Fibroblast of lung (primary cell): ENCODE data around the gene CETN2. TPM values are rescaled to one million over a fixed set of nuclear protein-coding genes. Genes with fewer than 3 reads are reported as not detected.
A peak's percentile ranks its signal among the peaks of the same experiment; 100 is the strongest.

Experiments used
- DNase-seq, 2 donors: peaks; one replicate each; pipeline versions ENCODE4 v3.0.0 to v3.0.0-alpha.2; 2010; ENCODE audit warnings: low read depth in 2 of 2
- H2AFZ ChIP-seq: 2 replicates; pipeline ENCODE4 v1.5.1; 2012; ENCODE audit warnings: low read length, control low read depth, inconsistent platforms
- H3K27ac ChIP-seq: 2 replicates; pipeline ENCODE4 v1.5.1; 2011; ENCODE audit warnings: low read length, control low read depth; ENCODE audit not compliant: insufficient read depth
- H3K27me3 ChIP-seq: 2 replicates; pipeline ENCODE4 v1.5.1; 2011; ENCODE audit warnings: mild to moderate bottlenecking, low read length; ENCODE audit not compliant: control insufficient read depth, insufficient read depth
- H3K36me3 ChIP-seq: 2 replicates; pipeline ENCODE4 v1.5.1; 2011; ENCODE audit warnings: low read length; ENCODE audit not compliant: control insufficient read depth, insufficient read depth
- H3K4me1 ChIP-seq: 2 replicates; pipeline ENCODE4 v1.5.1; 2011; ENCODE audit warnings: low read length; ENCODE audit not compliant: control insufficient read depth, insufficient read depth; ENCODE audit errors: extremely low read depth
- H3K4me2 ChIP-seq: 2 replicates; pipeline ENCODE4 v1.5.1; 2011; ENCODE audit warnings: low read length, control low read depth; ENCODE audit not compliant: insufficient read depth; ENCODE audit errors: extremely low read depth
- H3K4me3 ChIP-seq, 4 experiments: fragments of 200-600 bp in 1 of 4; sonication (generic) in 1 of 4; replicated peaks in 1 of 4; 2 replicates each; pipeline ENCODE4 v1.5.1; 2011 to 2016; ENCODE audit warnings: low read length in 4 of 4, low read depth in 3 of 4, mild to moderate bottlenecking in 3 of 4, control low read depth in 2 of 4, inconsistent platforms in 1 of 4, mixed read lengths in 1 of 4; ENCODE audit not compliant: insufficient read depth in 1 of 4; ENCODE audit errors: control extremely low read depth in 1 of 4
- H3K79me2 ChIP-seq: 2 replicates; pipeline ENCODE4 v1.5.1; 2012; ENCODE audit warnings: mild to moderate bottlenecking, low read length, inconsistent platforms; ENCODE audit not compliant: control insufficient read depth, insufficient read depth
- H3K9ac ChIP-seq: 2 replicates; pipeline ENCODE4 v1.5.1; 2011; ENCODE audit warnings: mild to moderate bottlenecking, low read length, control low read depth; ENCODE audit not compliant: insufficient read depth
- H3K9me3 ChIP-seq: 2 replicates; pipeline ENCODE4 v1.5.1; 2012; ENCODE audit warnings: low read depth, low read length; ENCODE audit not compliant: control insufficient read depth, insufficient read depth
- H4K20me1 ChIP-seq: 2 replicates; pipeline ENCODE4 v1.5.1; 2011; ENCODE audit warnings: low read length; ENCODE audit not compliant: control insufficient read depth, insufficient read depth; ENCODE audit errors: extremely low read depth
- EZH2 ChIP-seq: IDR thresholded peaks from 2 replicates; pipeline ENCODE4 v1.5.1; 2012; ENCODE audit warnings: low read length, control low read depth, mild to moderate bottlenecking; ENCODE audit errors: missing control alignments
- polyA plus RNA-seq, 2 donors: library from polyadenylated mRNA; depleted of rRNA in 1 of 2; stranded (reverse) in 1 of 2; unstranded in 1 of 2; fragments of >200 nt; gene quantifications; 2 replicates each; pipeline ENCODE4 v1.2.1, GENCODE V29; 2011 to 2012; ENCODE audit warnings: missing spikeins in 1 of 2
- total RNA-seq: library from RNA; depleted of rRNA; stranded (reverse); fragments of >200 nt; gene quantifications from 2 replicates; pipeline ENCODE4 v1.2.1, GENCODE V29; 2014
- TF ChIP-seq, protein P1 (sequence below), 2 donors: IDR thresholded peaks in 1 of 2; conservative IDR thresholded peaks in 1 of 2; 1 replicate in 1 of 2; 2 replicates in 1 of 2; pipeline ENCODE4 v1.5.1; 2011 to 2012; ENCODE audit warnings: low read length in 2 of 2, control low read depth in 1 of 2, inconsistent platforms in 1 of 2, low read depth in 1 of 2, mild to moderate bottlenecking in 1 of 2

CETN2 gene
- total and polyA plus RNA-seq, 2 donors (not counting 1 experiment from before 2014, with no cell fraction given) = 40.8 to 79.7 TPM

- no peaks in the 10 kb centered on the region for H3K9me3 ChIP-seq
- no peak overlapping the region for H3K4me2 ChIP-seq
- H4K20me1 ChIP-seq = no peaks in the 10 kb centered on the region
- H3K4me1 ChIP-seq = peaks cover 2% of the 10 kb centered on the region
- H3K4me3 ChIP-seq = no peak overlapping the region
- H3K27ac ChIP-seq = no peak overlapping the region
- H2AFZ ChIP-seq = no peak overlapping the region
- H3K9ac ChIP-seq = no peak overlapping the region
- H3K79me2 ChIP-seq = peaks cover 34% of the 10 kb centered on the region
- H3K36me3 ChIP-seq = no peaks in the 10 kb centered on the region
- no peak for DNase-seq
- H3K27me3 ChIP-seq = no peaks in the 10 kb centered on the region
- TF ChIP-seq, protein P1, sequence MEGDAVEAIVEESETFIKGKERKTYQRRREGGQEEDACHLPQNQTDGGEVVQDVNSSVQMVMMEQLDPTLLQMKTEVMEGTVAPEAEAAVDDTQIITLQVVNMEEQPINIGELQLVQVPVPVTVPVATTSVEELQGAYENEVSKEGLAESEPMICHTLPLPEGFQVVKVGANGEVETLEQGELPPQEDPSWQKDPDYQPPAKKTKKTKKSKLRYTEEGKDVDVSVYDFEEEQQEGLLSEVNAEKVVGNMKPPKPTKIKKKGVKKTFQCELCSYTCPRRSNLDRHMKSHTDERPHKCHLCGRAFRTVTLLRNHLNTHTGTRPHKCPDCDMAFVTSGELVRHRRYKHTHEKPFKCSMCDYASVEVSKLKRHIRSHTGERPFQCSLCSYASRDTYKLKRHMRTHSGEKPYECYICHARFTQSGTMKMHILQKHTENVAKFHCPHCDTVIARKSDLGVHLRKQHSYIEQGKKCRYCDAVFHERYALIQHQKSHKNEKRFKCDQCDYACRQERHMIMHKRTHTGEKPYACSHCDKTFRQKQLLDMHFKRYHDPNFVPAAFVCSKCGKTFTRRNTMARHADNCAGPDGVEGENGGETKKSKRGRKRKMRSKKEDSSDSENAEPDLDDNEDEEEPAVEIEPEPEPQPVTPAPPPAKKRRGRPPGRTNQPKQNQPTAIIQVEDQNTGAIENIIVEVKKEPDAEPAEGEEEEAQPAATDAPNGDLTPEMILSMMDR (conservative IDR thresholded peaks at IDR 0.05 in 1 of 2, IDR thresholded peaks at IDR 0.05 in 1 of 2; ENCODE audit: low read depth in 1 of 2, low read length in 2 of 2) = no peak
- no peak for TF ChIP-seq EZH2
Measured at GRCh38 chrX:152833378-152833777, 2.8 kb upstream of the CETN2 start.

DNA sequence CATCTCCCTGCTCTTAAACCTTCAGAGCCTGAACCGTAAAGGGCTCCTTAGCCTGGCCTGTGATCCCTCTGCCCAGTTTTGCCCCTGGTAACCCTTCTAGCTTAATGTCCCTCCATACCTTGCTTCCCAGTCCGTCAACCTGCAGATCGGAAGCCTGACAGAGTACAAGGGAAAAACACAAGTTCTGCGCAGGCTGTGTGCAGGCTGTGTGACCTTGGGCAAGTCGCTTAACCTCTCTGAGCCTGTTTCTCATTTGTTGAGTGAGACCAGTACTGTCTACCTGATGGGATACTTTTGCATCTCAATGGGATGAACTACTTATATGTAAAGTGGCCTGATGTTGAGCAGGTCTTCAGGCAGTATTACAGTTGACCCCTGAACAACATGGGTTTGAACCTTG, 2.0 kb upstream of the CETN2 start:
- Histone ChIP-seq H3K27me3 (no peaks in the 10 kb centered on the region), H3K9ac (no peak overlapping the region), H3K4me2 (peak overlapping the region; percentile 44), H3K4me3 (peak overlapping the region in 3 of 4 experiments; percentile 4 to 79 (median 71)), H3K4me1 (peaks cover 2% of the 10 kb centered on the region), H3K9me3 (no peaks in the 10 kb centered on the region), H4K20me1 (no peaks in the 10 kb centered on the region), H3K36me3 (no peaks in the 10 kb centered on the region), H3K27ac (no peak overlapping the region), H2AFZ (no peak overlapping the region), H3K79me2 (peaks cover 34% of the 10 kb centered on the region)
- TF ChIP-seq, protein P1 (conservative IDR thresholded peaks at IDR 0.05 in 1 of 2, IDR thresholded peaks at IDR 0.05 in 1 of 2; ENCODE audit: low read depth in 1 of 2, low read length in 2 of 2) = no peak
- TF ChIP-seq EZH2 = no peak
- DNase-seq = no peak

DNA sequence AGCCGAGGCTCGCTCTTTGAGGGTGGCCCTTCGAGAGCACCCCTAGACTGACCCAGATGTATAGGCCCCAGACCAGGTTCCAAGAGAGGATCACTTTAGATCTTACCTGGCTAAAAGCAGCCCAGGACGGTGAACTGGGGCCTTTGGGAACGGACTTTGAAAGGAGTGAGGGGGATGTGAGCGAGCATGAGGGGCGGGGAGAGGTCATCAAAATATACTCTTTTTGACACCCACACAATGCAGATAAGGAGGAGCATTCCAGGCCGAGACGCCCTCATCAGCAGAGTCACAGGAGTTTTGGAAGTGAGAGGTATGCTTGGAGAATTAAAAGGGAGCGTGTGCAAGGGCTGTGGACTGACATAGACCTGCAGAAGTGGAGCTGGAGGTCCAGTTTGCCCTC, 834 bp upstream of the CETN2 start:
- Histone ChIP-seq H3K79me2 (peaks cover 34% of the 10 kb centered on the region), H2AFZ (no peak overlapping the region), H3K4me2 (peak overlapping the region; percentile 72), H3K27me3 (no peaks in the 10 kb centered on the region), H3K9me3 (no peaks in the 10 kb centered on the region), H3K4me1 (peaks cover 2% of the 10 kb centered on the region), H4K20me1 (no peaks in the 10 kb centered on the region), H3K36me3 (no peaks in the 10 kb centered on the region), H3K4me3 (peak overlapping the region; percentile 64 to 79 (median 73)), H3K27ac (peak overlapping the region; percentile 83), H3K9ac (peak overlapping the region; percentile 72)
- DNase-seq = no peak
- TF ChIP-seq, protein P1 (conservative IDR thresholded peaks at IDR 0.05 in 1 of 2, IDR thresholded peaks at IDR 0.05 in 1 of 2; ENCODE audit: low read depth in 1 of 2, low read length in 2 of 2) = no peak
